Measurements from ENCODE around the gene PPTC7.
"Not testable (repeated sequence)": the region's sequence is repeated elsewhere in the genome, so short reads cannot be mapped to it uniquely, and the experiment has no call there.

Gene PPTC7

GRCh38 chr12:110561471-110562201 is 21.5 kb downstream of the PPTC7 start:
- DNase-seq (ENCODE audit: low spot score), result no peak

GRCh38 chr12:110560946-110561345 is 22.2 kb downstream of the PPTC7 start:
- no peak for DNase-seq (ENCODE audit: low spot score)

- no peak for DNase-seq (ENCODE audit: low spot score)
Observed at GRCh38 chr12:110560048-110560447, 23.1 kb downstream of the PPTC7 start.

GRCh38 chr12:110558945-110559344 is 24.2 kb downstream of the PPTC7 start:
- not testable (repeated sequence) for DNase-seq (ENCODE audit: low spot score)

GRCh38 chr12:110557300-110557699 is 25.8 kb downstream of the PPTC7 start:
- no peak for DNase-seq (ENCODE audit: low spot score)

- DNase-seq (ENCODE audit: low spot score), result no peak
Observed at GRCh38 chr12:110556705-110557104, 26.4 kb downstream of the PPTC7 start.

- no peak for DNase-seq (ENCODE audit: low spot score)
Observed at GRCh38 chr12:110555577-110556406, 27.3 kb downstream of the PPTC7 start.

- DNase-seq (ENCODE audit: low spot score), result no peak
Observed at GRCh38 chr12:110554184-110554583, 28.9 kb downstream of the PPTC7 start.

- DNase-seq (ENCODE audit: low spot score), result no peak
Observed at GRCh38 chr12:110550981-110551380, 32.1 kb downstream of the PPTC7 start.

- no peak for DNase-seq (ENCODE audit: low spot score)
Observed at GRCh38 chr12:110549716-110550115, 33.4 kb downstream of the PPTC7 start.

- DNase-seq (ENCODE audit: low spot score), result no peak
Observed at GRCh38 chr12:110548678-110549077, 34.4 kb downstream of the PPTC7 start.

- no peak for DNase-seq (ENCODE audit: low spot score)
Observed at GRCh38 chr12:110547090-110547489, 36.0 kb downstream of the PPTC7 start.

GRCh38 chr12:110546339-110546738 is 36.8 kb downstream of the PPTC7 start:
- DNase-seq (ENCODE audit: low spot score), result no peak

- no peak for DNase-seq (ENCODE audit: low spot score)
Observed at GRCh38 chr12:110545812-110546211, 37.3 kb downstream of the PPTC7 start.

- DNase-seq (ENCODE audit: low spot score), result not testable (repeated sequence)
Observed at GRCh38 chr12:110545259-110545658, 37.9 kb downstream of the PPTC7 start.

GRCh38 chr12:110543965-110544364 is 39.2 kb downstream of the PPTC7 start:
- no peak for DNase-seq (ENCODE audit: low spot score)

GRCh38 chr12:110543252-110543959 is 39.7 kb downstream of the PPTC7 start:
- no peak for DNase-seq (ENCODE audit: low spot score)

- DNase-seq (ENCODE audit: low spot score), result no peak
Observed at GRCh38 chr12:110540048-110540447, 43.1 kb downstream of the PPTC7 start.

- DNase-seq (ENCODE audit: low spot score), result no peak
Observed at GRCh38 chr12:110538869-110539622, 44.1 kb downstream of the PPTC7 start.

- DNase-seq (ENCODE audit: low spot score), result no peak
Observed at GRCh38 chr12:110537605-110538409, 45.3 kb downstream of the PPTC7 start.
